Measurements from ENCODE around the gene PLPP7. TPM values are rescaled to one million over a fixed set of nuclear protein-coding genes. Genes with fewer than 3 reads are reported as not detected.
A peak's percentile ranks its signal among the peaks of the same experiment; 100 is the strongest.

PLPP7 gene
- total and polyA plus RNA-seq, 3 experiments from 2014 or later: not detected

GRCh38 chr9:131274674-131275331 lies 14.7 kb upstream of the PLPP7 start:
- H3K4me1 Mint-ChIP-seq: peaks cover 42 to 49% (median 44%) of the 10 kb centered on the region in 3 donors
- H3K27me3 ChIP-seq (ENCODE audit: insufficient read depth, low read length, poor library complexity, severe bottlenecking): no peaks in the 10 kb centered on the region
- peak overlapping the region; percentile 79 to 99 (median 96) for H3K27ac Mint-ChIP-seq
- H3K4me1 ChIP-seq (ENCODE audit: insufficient read depth, low read length): peaks cover 37% of the 10 kb centered on the region
- H3K36me3 Mint-ChIP-seq: peaks cover 5 to 51% (median 14%) of the 10 kb centered on the region in 3 donors
- H3K9me3 ChIP-seq (ENCODE audit: low read length): no peaks in the 10 kb centered on the region
- POLR2A ChIA-PET: interaction anchor here (0.5 to 13.6 kb wide), 5 partner anchors 8 to 361 kb away, joined by 3 to 300 read pairs (median 6); no protein-coding TSS in a partner anchor
- H3K27ac ChIP-seq (ENCODE audit: low read depth, low read length): peak overlapping the region; percentile 94
- H3K4me3 Mint-ChIP-seq: peak overlapping the region; percentile 90 to 100 (median 96)
- no peaks in the 10 kb centered on the region for H3K9me3 Mint-ChIP-seq
- CTCF ChIA-PET: interaction anchor here (0.5 to 16.5 kb wide), 7 partner anchors 11 to 95 kb away, joined by 3 to 248 read pairs (median 3); no protein-coding TSS in a partner anchor
- H3K27me3 Mint-ChIP-seq: peaks cover 0 to 2% of the 10 kb centered on the region in 2 donors
- DNase-seq: no peak
- peak overlapping the region; percentile 82 for H3K4me3 ChIP-seq (ENCODE audit: low read length)
- H3K36me3 ChIP-seq (ENCODE audit: insufficient read depth, low read length): peaks cover 4% of the 10 kb centered on the region

- ChIA-PET CTCF (interaction anchor here (0.5 to 16.5 kb wide), 6 partner anchors 12 to 94 kb away, joined by 3 to 248 read pairs (median 4); no protein-coding TSS in a partner anchor), POLR2A (interaction anchor here (0.6 to 13.6 kb wide), 6 partner anchors 9 to 73 kb away, joined by 3 to 300 read pairs (median 6); no protein-coding TSS in a partner anchor)
- peaks cover 35 to 42% (median 39%) of the 10 kb centered on the region in 3 donors for H3K4me1 Mint-ChIP-seq
- Histone ChIP-seq H3K4me3 (ENCODE audit: low read length) (peak overlapping the region; percentile 82), H3K9me3 (ENCODE audit: low read length) (no peaks in the 10 kb centered on the region), H3K4me1 (ENCODE audit: insufficient read depth, low read length) (peaks cover 37% of the 10 kb centered on the region), H3K27me3 (ENCODE audit: insufficient read depth, low read length, poor library complexity, severe bottlenecking) (no peaks in the 10 kb centered on the region), H3K36me3 (ENCODE audit: insufficient read depth, low read length) (peaks cover 4% of the 10 kb centered on the region), H3K27ac (ENCODE audit: low read depth, low read length) (peak overlapping the region; percentile 94)
- no peak for DNase-seq
- peaks cover 0 to 2% of the 10 kb centered on the region in 2 donors for H3K27me3 Mint-ChIP-seq
- H3K9me3 Mint-ChIP-seq: no peaks in the 10 kb centered on the region
- H3K4me3 Mint-ChIP-seq: peak overlapping the region; percentile 90 to 100 (median 96)
- peaks cover 3 to 48% (median 14%) of the 10 kb centered on the region in 3 donors for H3K36me3 Mint-ChIP-seq
- peak overlapping the region; percentile 79 to 99 (median 96) for H3K27ac Mint-ChIP-seq
Observed at GRCh38 chr9:131275332-131276093, 14.0 kb upstream of the PLPP7 start.

GRCh38 chr9:131276094-131276888 lies 13.2 kb upstream of the PLPP7 start, which contains the start of gene FAM78A:
FAM78A (minus strand) TSS chr9:131276510; CDS start chr9:131276179, 331 bp downstream.
- no peaks in the 10 kb centered on the region for H3K27me3 ChIP-seq (ENCODE audit: insufficient read depth, low read length, poor library complexity, severe bottlenecking)
- peak within 1 kb of the TSS; percentile 82 for H3K4me3 ChIP-seq (ENCODE audit: low read length)
- Mint-ChIP-seq H3K4me3 (peak within 1 kb of the TSS; percentile 90 to 100 (median 96)), H3K27me3 (peaks cover 0 to 2% of the 10 kb centered on the region in 2 donors), H3K36me3 (peaks cover 3 to 48% (median 14%) of the 10 kb centered on the region in 3 donors), H3K9me3 (no peaks in the 10 kb centered on the region), H3K27ac (peak within 1 kb of the TSS; percentile 79 to 99 (median 96)), H3K4me1 (peaks cover 27 to 39% (median 34%) of the 10 kb centered on the region in 3 donors)
- peaks cover 4% of the 10 kb centered on the region for H3K36me3 ChIP-seq (ENCODE audit: insufficient read depth, low read length)
- POLR2A ChIA-PET: interaction anchor here (0.6 to 13.6 kb wide), 4 partner anchors 12 to 74 kb away, joined by 3 to 300 read pairs (median 6); no protein-coding TSS in a partner anchor
- CTCF ChIA-PET: interaction anchor here (1.6 to 16.5 kb wide), 3 partner anchors 21 to 60 kb away, joined by 4 to 248 read pairs (median 12); no protein-coding TSS in a partner anchor
- peak in 4 of 5 donors; percentile 28 to 68 (median 49) for DNase-seq
- H3K4me1 ChIP-seq (ENCODE audit: insufficient read depth, low read length): peaks cover 29% of the 10 kb centered on the region
- H3K9me3 ChIP-seq (ENCODE audit: low read length): no peaks in the 10 kb centered on the region
- peak within 1 kb of the TSS; percentile 94 for H3K27ac ChIP-seq (ENCODE audit: low read depth, low read length)

- Mint-ChIP-seq H3K27me3 (peaks cover 0 to 2% of the 10 kb centered on the region in 2 donors), H3K4me3 (peak overlapping the region; percentile 41 to 98 (median 59)), H3K4me1 (peaks cover 25 to 37% (median 32%) of the 10 kb centered on the region in 3 donors), H3K9me3 (no peaks in the 10 kb centered on the region), H3K36me3 (peaks cover 3 to 43% (median 14%) of the 10 kb centered on the region in 3 donors), H3K27ac (peak overlapping the region in 1 of 8 donors; percentile 96)
- H3K9me3 ChIP-seq (ENCODE audit: low read length): no peaks in the 10 kb centered on the region
- ChIA-PET POLR2A (interaction anchor here (1.7 to 13.6 kb wide), 3 partner anchors 13 to 39 kb away, joined by 5 to 300 read pairs (median 6); no protein-coding TSS in a partner anchor), CTCF (interaction anchor here (1.6 to 16.5 kb wide), 2 partner anchors 22 to 35 kb away, joined by 4 to 248 read pairs; no protein-coding TSS in a partner anchor)
- peak; percentile 38 to 72 (median 48) for DNase-seq
- peak overlapping the region; percentile 67 for H3K27ac ChIP-seq (ENCODE audit: low read depth, low read length)
- peak overlapping the region; percentile 54 for H3K4me3 ChIP-seq (ENCODE audit: low read length)
- peaks cover 4% of the 10 kb centered on the region for H3K36me3 ChIP-seq (ENCODE audit: insufficient read depth, low read length)
- peaks cover 26% of the 10 kb centered on the region for H3K4me1 ChIP-seq (ENCODE audit: insufficient read depth, low read length)
- H3K27me3 ChIP-seq (ENCODE audit: insufficient read depth, low read length, poor library complexity, severe bottlenecking): no peaks in the 10 kb centered on the region
Observed at GRCh38 chr9:131276891-131277286, 12.6 kb upstream of the PLPP7 start.

DNA sequence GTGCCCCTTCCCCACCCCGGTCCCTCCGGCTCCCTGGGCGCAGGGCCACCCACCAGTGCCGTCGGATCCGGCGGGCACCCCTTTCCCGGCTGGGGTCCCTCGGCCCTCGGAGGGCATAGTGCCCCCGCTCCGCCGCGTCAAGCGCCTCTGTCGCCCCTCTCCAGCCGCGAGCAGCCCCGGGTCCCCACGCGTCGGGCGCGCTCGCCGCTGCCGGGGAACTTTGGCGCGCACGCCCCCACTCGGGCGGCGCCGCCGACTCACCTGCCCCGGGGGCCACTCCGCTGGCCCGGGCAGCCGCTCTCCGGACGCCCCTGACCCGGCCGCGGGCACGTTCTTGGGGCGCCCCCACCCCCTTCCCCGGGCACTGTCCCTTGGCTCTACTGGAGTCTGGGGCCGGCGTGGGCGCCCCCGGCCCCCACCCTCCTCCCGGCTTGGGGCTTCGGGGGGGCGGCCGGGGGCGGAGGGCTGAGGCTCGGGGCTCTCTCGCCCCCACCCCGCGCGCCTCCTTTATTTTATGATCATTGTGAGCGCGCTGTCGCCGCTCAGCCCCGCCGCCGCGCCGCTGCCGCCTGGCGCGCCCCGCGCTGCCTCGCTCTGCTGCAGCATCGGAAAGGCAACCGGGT lies 12.1 kb upstream of the PLPP7 start:
- H3K36me3 Mint-ChIP-seq: peaks cover 3 to 39% (median 14%) of the 10 kb centered on the region in 3 donors
- H3K27me3 ChIP-seq (ENCODE audit: insufficient read depth, low read length, poor library complexity, severe bottlenecking): no peaks in the 10 kb centered on the region
- DNase-seq: peak in 3 of 5 donors; percentile 38 to 62 (median 51)
- peak overlapping the region; percentile 67 for H3K27ac ChIP-seq (ENCODE audit: low read depth, low read length)
- H3K9me3 ChIP-seq (ENCODE audit: low read length): no peaks in the 10 kb centered on the region
- H3K4me1 ChIP-seq (ENCODE audit: insufficient read depth, low read length): peaks cover 26% of the 10 kb centered on the region
- ChIA-PET CTCF (interaction anchor here (1.4 to 16.5 kb wide), 4 partner anchors 9 to 36 kb away, joined by 4 to 248 read pairs (median 6); no protein-coding TSS in a partner anchor), POLR2A (interaction anchor here (0.9 to 13.6 kb wide), 8 partner anchors 8 to 96 kb away, joined by 3 to 300 read pairs (median 8); no protein-coding TSS in a partner anchor)
- peaks cover 0 to 2% of the 10 kb centered on the region in 2 donors for H3K27me3 Mint-ChIP-seq
- peak overlapping the region in 1 of 8 donors; percentile 92 for H3K27ac Mint-ChIP-seq
- peak overlapping the region in 5 of 7 donors; percentile 19 to 85 (median 74) for H3K4me3 Mint-ChIP-seq
- peaks cover 4% of the 10 kb centered on the region for H3K36me3 ChIP-seq (ENCODE audit: insufficient read depth, low read length)
- peaks cover 25 to 37% (median 32%) of the 10 kb centered on the region in 3 donors for H3K4me1 Mint-ChIP-seq
- peak overlapping the region; percentile 54 for H3K4me3 ChIP-seq (ENCODE audit: low read length)
- peaks cover 0 to 1% (median 0%) of the 10 kb centered on the region in 5 donors for H3K9me3 Mint-ChIP-seq

DNA sequence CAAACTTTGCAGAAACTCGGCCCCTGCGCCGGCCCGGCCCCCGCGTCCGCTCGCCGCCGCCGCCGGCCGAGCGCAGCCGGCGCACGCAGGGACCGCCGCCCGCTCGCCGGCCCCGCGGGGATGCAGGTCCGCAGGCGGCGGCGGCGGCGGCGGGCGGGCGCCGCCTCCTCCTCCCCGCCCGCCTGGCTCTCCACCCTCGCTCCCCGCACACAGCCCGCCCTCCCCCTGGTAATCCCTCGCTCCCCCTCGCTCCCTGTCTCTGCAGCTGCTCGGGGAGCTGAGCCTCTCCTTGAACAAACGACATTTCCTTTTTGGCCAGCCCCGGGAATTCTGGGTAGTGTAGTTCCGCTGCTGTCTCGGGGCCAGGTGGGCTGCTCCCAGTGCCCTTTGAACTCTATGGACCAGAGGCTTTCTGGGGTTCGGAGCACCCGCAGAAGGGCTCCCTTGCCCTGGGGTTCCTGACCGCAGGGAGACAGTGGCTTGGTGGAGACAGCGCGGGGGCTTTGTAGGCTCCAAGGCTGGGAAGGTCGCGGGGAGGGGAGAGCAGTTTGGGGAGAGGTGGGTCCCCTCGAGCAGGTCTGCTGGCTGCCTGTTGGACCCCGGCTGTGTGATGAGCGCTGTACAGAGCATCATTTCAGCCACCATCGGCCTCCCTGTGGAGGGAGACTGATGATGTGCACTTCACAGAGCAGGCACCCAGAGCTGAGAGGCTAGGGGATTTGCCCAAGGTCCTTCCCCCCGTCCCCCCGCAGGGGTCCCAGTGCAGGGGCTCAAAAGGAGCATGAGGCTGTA lies 11.4 kb upstream of the PLPP7 start:
- peak overlapping the region; percentile 79 to 94 (median 88) for H3K4me3 Mint-ChIP-seq
- Histone ChIP-seq H3K27me3 (ENCODE audit: insufficient read depth, low read length, poor library complexity, severe bottlenecking) (no peaks in the 10 kb centered on the region), H3K27ac (ENCODE audit: low read depth, low read length) (peak overlapping the region; percentile 67), H3K4me1 (ENCODE audit: insufficient read depth, low read length) (peaks cover 26% of the 10 kb centered on the region), H3K4me3 (ENCODE audit: low read length) (peak overlapping the region; percentile 52), H3K36me3 (ENCODE audit: insufficient read depth, low read length) (peaks cover 4% of the 10 kb centered on the region), H3K9me3 (ENCODE audit: low read length) (no peaks in the 10 kb centered on the region)
- H3K27me3 Mint-ChIP-seq: peaks cover 0 to 2% of the 10 kb centered on the region in 2 donors
- peak overlapping the region; percentile 87 to 98 (median 95) for H3K27ac Mint-ChIP-seq
- ChIA-PET POLR2A (interaction anchor here (0.9 to 2.4 kb wide), 8 partner anchors 8 to 95 kb away, joined by 3 to 18 read pairs (median 6); no protein-coding TSS in a partner anchor), CTCF (interaction anchor here (0.7 to 2.3 kb wide), 5 partner anchors 10 to 58 kb away, joined by 3 to 8 read pairs (median 5); no protein-coding TSS in a partner anchor)
- DNase-seq: peak; percentile 59 to 78 (median 63)
- H3K36me3 Mint-ChIP-seq: peaks cover 3 to 35% (median 12%) of the 10 kb centered on the region in 3 donors
- peaks cover 25 to 36% (median 28%) of the 10 kb centered on the region in 3 donors for H3K4me1 Mint-ChIP-seq
- H3K9me3 Mint-ChIP-seq: peaks cover 0 to 1% (median 0%) of the 10 kb centered on the region in 5 donors
